Measurements from ENCODE around the gene MYMK.
"Not testable (repeated sequence)": the region's sequence is repeated elsewhere in the genome, so short reads cannot be mapped to it uniquely, and the experiment has no call there.

Gene MYMK, protein sequence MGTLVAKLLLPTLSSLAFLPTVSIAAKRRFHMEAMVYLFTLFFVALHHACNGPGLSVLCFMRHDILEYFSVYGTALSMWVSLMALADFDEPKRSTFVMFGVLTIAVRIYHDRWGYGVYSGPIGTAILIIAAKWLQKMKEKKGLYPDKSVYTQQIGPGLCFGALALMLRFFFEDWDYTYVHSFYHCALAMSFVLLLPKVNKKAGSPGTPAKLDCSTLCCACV

DNA sequence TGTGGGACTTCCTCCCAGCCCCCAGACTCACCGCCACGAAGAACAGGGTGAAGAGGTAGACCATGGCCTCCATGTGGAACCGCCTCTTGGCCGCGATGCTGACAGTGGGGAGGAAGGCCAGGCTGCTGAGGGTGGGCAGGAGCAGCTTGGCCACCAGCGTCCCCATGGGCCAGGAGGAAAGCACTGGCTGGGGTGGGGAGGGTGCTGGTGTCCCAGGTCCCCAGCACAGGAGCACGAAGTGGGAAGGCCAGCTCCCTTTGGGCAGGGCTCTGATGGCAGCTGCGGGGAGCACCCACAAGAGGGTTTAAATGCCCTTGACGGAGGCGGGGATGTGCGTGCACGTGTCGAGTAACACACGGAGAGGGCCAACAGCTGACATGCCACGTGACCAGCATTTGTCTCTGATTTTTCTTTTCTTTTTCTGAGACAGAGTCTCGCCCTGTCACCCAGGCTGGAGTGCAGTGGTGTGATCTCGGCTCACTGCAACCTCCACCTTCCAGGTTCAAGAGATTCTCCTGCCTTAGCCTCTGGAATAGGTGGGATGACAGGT is at the start of gene MYMK:
Gene MYMK (minus strand): TSS at position 281 of the 550 bp plus-strand sequence. CDS start 115 bp downstream, at position 166.
- DNase-seq (ENCODE audit: low read depth, low spot score), result no peak

DNA sequence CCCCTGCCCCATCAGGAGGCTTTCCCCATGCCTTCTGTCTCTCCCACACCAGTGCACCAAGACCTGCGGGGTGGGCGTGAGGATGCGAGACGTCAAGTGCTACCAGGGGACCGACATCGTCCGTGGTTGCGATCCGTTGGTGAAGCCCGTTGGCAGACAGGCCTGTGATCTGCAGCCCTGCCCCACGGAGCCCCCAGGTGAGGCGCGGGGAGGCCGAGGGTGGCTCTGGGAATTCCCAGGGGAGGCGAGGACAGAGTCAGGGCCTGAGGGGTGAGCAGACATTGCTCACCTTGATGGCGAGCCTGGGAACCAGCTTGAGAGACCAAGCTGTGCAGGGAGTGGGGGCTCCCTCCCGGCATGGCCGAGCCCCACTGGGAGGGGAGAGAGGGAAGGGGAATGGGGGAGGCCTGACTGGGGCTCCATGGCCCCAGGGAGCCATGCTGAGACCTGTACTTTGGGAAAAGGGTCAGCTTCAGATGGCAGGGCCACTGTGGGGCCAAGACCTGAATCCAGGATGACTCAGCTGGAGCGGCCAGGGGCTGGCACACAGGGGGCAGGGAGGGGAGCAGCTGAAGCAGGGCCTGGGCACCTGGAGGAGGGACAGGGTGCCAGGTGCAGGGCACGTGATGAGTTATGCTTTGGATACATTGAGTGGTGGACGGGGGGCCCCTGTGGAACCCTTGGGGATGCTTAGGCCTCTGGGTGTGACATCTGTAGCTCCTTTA is 49.2 kb upstream of the MYMK start:
- no peak for DNase-seq (ENCODE audit: low read depth, low spot score)

DNA sequence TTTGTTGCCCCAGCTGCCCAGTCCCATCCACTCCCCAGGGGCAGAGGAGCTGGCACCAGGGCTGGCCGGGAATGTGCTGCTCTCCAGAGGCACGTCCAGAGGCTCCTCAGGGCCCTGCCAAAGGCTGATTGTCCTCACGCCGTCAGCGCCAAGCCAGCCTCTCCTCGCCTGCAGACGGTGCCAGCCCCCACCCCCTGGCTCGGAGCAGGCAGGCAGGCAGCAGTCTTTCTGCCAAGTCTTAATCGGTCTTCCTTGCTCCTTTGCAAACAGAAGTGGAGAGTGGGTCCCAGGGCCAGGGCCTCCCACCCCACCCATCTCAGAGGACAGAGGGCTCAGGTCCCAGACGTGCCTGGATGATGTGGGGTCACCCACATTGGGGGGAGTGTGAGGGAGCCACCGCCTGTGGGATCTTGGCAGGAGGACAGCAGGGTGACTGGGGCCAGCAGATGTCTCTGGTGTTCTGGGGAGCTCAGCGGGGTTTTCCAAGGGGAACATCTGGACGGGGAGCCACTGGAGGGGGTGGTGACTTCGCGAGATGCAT is 48.1 kb upstream of the MYMK start:
- no peak for DNase-seq (ENCODE audit: low read depth, low spot score)

DNA sequence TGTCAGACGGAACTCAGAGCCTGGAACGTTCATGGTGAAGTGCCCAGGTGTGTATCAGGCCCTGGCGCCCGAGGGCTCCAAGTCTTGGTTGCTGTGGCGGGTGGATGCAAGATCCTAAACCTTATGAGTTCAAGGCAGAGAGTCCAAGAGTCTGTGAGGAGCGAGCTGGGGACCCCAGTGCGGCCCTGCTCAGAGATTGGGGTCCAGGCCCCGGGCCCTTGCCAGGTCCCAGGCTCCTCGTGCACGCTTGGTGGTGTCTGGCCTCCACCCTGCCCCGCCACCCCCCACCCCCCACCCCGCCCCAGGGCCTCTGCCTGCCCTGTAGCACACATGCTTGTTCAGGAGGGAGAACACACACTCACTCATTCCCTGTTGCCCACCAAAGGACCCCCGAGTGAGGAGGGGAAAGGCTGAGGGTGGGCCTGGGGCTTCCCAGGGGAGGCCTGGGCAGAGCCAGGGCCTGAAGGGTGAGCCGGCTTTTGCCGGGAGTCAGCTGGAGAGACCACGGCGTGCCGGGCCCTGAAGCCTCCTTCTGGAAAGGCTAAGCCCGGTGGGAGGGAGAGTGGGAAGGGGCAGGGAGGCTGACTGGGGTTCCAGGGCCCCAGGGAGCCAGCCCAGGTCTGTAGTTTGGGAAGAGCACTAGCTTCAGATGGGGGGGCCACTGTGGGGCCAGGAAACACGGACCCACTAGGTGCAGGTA is 47.3 kb upstream of the MYMK start:
- no peak for DNase-seq (ENCODE audit: low read depth, low spot score)

DNA sequence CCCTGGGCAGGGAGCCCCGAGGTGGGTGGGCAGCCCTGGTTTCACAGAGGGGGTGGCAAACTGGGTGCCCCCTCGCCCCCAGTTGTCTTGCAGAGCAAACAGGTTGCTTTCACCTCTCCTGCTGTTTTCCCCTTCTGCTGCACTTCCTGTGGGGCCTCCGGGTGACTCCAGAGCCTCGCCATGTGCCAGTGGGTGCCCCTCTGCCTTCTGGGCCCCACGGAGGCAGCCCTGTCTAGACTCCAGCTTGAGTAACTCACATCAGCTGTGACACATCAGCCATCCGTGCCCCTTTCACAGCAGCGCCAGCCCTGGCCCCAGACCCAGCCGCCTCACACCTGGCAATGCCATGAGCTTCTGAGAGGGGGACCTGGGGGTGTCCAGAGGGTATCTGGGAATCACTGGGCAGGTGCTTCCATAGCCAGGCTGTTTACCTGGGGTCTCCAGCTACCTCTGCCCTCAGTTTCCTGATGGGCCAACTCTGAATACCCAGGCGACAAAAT is 46.7 kb upstream of the MYMK start:
- no peak for DNase-seq (ENCODE audit: low read depth, low spot score)

DNA sequence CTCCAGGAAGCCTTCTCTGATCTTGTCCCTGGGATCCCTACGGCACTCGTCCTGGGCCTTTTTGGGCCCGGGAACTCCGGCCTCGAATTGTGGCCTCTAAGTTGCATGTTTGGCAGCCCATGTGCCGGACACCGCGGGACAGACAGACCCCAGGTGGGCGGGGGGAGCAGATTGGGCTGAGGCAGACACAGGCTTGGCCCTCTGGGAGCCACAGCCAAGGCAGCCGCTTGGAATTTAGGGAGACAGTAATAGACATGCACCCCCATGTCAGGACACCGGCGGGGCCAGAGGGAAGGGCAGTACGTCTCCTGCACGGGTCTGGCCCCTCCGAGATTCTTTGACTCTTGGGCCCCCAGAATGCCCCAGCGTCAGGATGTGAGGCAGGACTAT is 45.9 kb upstream of the MYMK start:
- DNase-seq (ENCODE audit: low read depth, low spot score), result no peak

DNA sequence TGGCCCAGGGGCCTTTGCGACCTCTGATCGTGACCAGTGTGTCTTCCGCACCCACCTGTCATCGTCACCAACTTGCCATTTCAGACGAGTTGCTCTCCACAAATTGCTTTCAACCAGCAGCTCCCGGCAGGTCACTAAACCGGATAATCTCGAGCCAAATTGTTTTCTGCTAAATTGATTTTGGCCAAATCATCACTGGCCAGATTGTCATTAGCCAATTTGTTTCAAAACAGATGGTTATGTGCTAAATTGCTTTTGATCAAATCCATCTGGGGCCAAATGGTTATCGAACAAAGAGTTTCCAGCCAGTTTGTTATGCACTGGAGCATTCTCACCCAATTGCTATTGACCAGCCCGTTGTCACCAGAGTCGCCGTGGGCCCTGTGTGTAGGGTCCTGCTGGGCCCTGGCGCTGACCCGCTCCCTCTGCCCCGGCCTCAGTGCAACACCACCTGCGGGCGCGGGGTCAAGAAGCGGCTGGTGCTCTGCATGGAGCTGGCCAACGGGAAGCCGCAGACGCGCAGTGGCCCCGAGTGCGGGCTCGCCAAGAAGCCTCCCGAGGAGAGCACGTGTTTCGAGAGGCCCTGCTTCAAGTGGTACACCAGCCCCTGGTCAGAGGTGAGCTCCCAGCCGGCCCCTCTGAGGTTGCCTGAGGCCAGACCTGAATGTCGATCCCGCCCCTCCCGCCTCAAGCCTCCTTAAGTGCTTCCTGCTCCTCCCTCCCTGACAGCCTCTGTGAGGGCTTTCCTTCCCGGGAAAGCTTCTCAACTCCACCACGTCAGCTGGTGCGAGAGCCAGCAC is 45.3 kb upstream of the MYMK start:
- DNase-seq (ENCODE audit: low read depth, low spot score), result no peak

DNA sequence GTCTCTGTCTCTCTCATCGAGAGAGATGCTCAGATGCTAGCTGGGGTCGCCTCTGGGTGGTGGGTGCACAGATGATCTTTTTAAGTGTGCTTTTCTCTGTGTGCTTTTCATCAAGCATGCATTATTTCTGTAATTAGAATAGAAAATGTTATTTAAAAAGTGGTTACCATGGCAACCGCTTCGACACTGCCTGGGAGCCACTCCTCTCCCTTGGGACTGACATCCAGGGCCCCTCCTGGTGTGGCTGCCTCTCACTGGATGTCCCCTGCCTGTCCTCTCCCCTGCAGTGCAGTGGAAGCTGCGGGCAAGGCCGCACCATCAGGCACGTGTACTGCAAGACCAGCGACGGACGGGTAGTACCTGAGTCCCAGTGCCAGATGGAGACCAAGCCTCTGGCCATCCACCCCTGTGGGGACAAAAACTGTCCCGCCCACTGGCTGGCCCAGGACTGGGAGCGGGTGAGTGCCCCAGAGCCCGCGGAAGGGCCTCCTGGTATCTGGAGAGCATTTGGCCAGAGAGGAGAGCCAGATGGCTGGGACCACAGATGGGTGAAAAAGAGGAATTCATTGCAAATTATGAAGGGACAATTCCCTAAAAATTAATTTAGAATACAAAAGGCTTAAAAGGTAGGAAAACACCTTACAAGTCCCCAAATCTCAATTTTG is 44.5 kb upstream of the MYMK start:
- no peak for DNase-seq (ENCODE audit: low read depth, low spot score)

DNA sequence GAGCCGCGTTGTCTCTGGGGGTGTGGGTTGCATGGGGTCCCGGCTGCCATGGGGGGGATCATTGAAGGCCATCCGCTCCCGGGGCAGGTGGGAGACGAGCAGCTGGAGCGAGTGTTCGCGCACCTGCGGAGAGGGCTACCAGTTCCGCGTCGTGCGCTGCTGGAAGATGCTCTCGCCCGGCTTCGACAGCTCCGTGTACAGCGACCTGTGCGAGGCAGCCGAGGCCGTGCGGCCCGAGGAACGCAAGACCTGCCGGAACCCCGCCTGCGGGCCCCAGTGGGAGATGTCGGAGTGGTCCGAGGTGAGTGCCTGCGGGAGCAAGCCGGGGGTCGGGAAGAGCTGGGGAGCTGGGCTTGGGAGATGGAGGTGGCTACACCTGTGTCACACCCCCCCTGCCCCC is 43.4 kb upstream of the MYMK start:
- no peak for DNase-seq (ENCODE audit: low read depth, low spot score)

DNA sequence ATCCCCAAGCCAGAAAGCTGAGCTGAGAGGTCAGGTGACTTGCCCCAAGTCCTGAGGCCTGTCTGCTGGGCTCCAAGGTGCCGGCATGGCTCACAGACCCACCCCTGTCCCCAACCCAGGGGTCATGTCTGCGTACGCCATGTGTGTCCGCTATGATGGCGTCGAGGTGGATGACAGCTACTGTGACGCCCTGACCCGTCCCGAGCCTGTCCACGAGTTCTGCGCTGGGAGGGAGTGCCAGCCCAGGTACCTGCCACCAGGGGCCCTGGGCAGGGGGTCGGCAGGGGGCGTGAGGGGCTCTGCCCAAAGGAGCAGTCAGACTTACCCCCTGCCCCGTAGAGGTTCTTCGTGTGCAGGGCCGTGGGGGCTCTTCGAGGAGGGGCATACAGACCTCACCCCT is 42.1 kb upstream of the MYMK start:
- DNase-seq (ENCODE audit: low read depth, low spot score), result no peak

DNA sequence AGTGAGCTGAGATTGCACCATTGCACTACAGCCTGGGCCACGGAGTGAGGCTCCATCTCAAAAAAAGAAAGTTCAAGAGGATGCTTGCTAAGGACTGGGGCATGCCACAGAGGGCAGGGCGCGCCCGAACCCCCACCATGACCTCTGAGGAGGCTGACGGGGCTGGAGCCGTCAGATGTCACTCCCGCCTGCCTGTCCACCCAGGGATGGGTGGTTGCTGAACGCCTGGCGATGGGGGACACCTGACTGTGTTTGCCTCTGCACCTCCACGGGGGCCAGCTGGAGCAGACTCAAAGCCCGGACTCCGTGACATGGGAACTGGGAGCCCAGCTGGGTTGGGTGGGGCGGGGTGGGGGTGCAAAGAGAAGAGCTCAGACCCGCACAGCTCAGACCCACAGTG is 41.6 kb upstream of the MYMK start:
- no peak for DNase-seq (ENCODE audit: low read depth, low spot score)

DNA sequence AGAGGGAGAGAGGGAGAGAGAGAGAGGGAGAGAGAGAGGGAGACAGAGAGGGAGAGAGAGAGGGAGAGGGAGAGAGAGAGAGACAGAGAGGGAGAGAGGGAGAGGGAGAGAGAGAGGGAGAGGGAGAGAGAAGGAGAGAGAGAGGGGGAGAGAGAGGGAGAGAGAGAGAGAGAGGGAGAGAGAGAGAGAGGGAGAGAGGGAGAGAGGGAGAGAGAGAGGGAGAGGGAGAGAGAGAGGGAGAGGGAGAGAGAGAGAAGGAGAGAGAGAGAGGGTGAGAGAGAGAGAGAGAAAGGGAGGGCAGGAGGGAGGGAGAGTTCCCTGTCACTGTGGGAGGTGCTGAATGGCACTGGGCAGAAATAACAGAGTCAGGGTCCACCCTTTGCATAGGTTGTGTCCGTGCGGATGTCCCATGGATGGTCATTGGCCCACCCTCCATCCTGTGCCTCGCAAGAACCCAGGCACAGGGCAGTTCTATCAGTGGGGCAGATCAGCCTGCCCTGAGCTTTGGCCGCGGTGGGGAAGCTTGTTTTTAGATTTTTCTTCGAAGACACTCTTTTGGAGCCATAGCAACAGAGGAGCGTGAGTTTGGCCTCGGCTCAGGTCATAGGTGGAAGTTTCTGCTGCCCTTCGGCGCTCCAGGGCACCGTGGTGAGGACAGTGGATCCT is 39.8 kb upstream of the MYMK start:
- no peak for DNase-seq (ENCODE audit: low read depth, low spot score)

DNA sequence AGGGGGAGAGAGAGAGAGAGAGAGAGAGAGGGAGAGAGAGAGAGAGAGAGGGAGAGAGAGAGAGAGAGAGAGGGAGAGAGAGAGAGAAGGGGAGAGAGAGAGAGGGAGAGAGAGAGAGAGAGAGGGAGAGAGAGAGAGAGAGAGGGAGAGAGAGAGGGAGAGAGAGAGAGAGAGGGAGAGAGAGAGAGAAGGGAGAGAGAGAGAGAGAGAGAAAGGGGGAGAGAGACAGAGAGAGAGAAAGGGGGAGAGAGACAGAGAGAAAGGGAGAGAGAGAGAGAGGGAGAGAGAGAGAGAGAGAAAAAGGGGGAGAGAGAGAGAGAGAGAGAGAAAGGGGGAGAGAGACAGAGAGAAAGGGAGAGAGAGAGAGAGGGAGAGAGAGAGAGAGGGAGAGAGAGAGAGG is 39.1 kb upstream of the MYMK start:
- not testable (repeated sequence) for DNase-seq (ENCODE audit: low read depth, low spot score)

DNA sequence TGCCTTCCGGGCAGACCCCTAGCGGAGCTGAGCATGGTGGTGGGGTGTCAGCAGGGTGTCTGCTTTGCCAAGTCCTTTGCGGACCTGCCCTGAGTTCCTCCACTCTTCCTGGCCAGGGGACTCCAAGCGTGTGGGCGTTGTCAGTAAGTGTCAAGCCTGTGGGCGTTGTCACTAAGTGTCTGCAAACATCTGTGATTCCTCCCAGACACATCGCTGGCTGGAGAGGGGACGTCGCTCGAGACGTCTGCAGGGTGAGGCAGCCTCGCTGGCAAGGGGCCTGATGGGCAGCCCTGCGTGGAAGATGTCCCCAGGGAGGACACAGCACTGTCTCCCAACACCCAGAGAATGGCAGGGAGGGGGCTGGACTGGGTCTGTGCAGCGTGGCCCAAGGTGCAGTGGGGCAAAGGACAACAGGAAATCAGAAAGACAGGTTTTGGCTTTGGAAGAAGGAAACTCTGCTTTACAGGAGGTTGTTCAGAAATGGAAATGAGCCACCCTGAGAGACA is 38.6 kb upstream of the MYMK start:
- DNase-seq (ENCODE audit: low read depth, low spot score), result no peak

DNA sequence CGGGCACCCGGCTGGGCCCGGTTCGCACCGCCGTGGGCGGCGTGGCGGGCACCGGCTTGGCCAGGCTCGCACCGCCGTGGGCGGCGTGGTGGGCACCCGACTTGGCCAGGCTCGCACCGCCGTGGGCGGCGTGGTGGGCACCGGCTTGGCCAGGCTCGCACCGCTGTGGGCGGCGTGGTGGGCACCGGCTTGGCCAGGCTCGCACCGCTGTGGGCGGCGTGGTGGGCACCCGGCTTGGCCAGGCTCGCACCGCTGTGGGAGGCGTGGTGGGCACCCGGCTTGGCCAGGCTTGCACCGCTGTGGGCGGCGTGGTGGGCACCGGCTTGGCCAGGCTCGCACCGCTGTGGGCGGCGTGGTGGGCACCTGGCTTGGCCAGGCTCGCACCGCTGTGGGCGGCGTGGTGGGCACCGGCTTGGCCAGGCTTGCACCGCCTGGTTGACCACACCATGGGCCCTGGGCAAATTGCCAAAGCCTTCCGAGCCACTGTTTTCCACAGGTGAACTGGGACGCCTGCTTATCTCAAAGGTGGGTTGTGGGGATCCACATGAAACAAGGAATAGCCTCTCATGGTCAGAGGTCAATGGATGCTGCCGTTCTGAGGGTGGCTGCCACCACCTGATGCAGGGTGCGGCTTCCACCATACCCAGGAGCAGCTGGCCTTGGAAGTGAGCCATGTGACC is 38.0 kb upstream of the MYMK start:
- no peak for DNase-seq (ENCODE audit: low read depth, low spot score)

DNA sequence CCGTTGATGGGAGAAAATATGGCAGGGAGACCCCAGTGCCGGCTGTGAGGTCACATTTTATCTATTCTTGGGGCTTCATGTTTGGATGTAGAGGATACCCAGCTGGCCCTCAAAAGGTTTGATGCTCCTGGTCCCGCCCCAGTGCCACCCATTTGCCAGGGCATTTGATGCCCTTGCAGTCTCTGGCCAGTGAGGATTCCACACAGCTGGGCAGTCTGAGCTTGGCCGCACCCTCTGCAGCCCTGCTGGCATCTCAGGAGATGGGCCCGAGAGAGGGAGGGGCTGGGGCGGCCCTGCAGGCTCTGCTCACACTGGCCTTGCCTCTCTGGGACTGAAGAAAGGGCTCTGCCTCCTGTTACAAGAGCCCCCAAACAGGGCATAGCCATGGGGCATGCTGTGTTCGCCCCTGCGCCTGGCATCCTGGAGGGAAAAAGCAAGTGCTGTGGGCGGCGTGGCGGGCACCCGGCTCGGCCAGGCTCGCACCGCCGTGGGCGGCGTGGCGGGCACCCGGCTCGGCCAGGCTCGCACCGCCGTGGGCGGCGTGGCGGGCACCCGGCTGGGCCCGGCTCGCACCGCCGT is 37.3 kb upstream of the MYMK start:
- no peak for DNase-seq (ENCODE audit: low read depth, low spot score)

DNA sequence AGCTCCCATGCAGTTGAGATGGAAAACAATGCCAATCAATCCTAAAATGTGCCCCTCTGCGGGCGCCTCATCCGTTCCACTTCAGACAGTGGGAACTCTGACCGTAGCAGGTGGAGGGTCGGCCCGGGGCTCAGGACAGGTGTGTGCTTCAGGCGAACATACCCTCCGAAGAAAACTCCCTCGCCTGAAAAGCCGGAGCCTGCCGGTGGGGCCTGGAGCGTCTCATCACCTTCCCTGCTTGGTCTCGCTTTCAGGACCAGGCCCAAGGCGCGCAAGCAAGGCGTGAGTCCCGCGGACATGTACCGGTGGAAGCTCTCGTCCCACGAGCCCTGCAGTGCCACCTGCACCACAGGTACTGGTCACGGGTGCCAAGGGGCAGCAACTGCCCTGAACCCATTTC is 36.2 kb upstream of the MYMK start:
- no peak for DNase-seq (ENCODE audit: low read depth, low spot score)

DNA sequence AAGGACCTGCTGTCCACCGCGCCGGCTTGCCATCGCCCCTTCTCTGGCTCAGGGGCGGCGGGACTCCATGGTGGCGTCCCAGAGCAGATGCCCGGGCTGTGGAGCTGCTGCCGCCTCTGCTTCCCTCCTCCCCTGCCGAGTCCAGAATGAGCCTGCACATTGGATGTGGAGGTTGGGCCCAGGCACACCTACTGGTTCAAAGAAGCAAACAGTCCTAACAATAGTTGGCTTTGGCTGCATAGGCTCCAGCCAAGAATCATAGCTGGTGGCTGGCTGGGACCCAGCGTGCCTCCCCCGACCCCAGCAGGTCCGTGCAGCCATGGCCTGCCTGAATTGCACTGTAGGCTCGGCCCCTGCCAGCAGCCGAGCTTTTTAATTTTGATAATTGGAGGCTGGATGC is 35.6 kb upstream of the MYMK start:
- DNase-seq (ENCODE audit: low read depth, low spot score), result no peak
